ENCODE data around the gene SLC27A6. TPM values are rescaled to one million over a fixed set of nuclear protein-coding genes. Genes with fewer than 3 reads are reported as not detected.

Gene SLC27A6
- total RNA-seq, 1 experiment from 2014 or later: not detected

DNA sequence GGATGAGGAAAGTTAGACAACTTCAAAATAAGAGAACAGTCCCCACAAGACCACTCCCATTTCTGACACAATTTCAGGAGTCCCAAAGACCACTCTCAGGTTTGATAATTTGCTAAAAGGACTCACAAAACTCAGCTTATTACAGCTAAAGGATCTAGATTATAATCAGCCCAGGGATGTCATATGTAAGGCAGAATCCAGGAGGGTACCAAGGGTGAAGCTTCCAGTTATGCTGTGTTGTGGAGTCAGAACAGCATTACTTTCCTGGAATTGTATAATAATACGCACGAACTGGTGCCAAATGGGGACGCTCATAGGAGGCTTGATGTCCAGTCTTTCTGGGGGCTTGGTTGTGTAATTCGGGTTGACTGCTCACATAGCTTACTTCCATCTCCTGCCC is 55.4 kb downstream of the SLC27A6 start:
- ChIA-PET POLR2A (no interaction called here), CTCF (no interaction called here)
- TF ChIP-seq, protein P1, sequence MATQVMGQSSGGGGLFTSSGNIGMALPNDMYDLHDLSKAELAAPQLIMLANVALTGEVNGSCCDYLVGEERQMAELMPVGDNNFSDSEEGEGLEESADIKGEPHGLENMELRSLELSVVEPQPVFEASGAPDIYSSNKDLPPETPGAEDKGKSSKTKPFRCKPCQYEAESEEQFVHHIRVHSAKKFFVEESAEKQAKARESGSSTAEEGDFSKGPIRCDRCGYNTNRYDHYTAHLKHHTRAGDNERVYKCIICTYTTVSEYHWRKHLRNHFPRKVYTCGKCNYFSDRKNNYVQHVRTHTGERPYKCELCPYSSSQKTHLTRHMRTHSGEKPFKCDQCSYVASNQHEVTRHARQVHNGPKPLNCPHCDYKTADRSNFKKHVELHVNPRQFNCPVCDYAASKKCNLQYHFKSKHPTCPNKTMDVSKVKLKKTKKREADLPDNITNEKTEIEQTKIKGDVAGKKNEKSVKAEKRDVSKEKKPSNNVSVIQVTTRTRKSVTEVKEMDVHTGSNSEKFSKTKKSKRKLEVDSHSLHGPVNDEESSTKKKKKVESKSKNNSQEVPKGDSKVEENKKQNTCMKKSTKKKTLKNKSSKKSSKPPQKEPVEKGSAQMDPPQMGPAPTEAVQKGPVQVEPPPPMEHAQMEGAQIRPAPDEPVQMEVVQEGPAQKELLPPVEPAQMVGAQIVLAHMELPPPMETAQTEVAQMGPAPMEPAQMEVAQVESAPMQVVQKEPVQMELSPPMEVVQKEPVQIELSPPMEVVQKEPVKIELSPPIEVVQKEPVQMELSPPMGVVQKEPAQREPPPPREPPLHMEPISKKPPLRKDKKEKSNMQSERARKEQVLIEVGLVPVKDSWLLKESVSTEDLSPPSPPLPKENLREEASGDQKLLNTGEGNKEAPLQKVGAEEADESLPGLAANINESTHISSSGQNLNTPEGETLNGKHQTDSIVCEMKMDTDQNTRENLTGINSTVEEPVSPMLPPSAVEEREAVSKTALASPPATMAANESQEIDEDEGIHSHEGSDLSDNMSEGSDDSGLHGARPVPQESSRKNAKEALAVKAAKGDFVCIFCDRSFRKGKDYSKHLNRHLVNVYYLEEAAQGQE (IDR thresholded peaks at IDR 0.05; ENCODE audit: insufficient read depth in 1 of 2, low read depth in 2 of 2, low read length in 1 of 2): no peak
- TF ChIP-seq SIN3A (IDR thresholded peaks at IDR 0.05; ENCODE audit: borderline replicate concordance, insufficient read depth, low read depth, low read length) (no peak), TCF7L2 (IDR thresholded peaks at IDR 0.05; ENCODE audit: low read depth, low read length) (no peak), POLR2AphosphoS5 (IDR thresholded peaks at IDR 0.05; ENCODE audit: low read depth, low read length) (no peak)
- TF ChIP-seq, protein P2, sequence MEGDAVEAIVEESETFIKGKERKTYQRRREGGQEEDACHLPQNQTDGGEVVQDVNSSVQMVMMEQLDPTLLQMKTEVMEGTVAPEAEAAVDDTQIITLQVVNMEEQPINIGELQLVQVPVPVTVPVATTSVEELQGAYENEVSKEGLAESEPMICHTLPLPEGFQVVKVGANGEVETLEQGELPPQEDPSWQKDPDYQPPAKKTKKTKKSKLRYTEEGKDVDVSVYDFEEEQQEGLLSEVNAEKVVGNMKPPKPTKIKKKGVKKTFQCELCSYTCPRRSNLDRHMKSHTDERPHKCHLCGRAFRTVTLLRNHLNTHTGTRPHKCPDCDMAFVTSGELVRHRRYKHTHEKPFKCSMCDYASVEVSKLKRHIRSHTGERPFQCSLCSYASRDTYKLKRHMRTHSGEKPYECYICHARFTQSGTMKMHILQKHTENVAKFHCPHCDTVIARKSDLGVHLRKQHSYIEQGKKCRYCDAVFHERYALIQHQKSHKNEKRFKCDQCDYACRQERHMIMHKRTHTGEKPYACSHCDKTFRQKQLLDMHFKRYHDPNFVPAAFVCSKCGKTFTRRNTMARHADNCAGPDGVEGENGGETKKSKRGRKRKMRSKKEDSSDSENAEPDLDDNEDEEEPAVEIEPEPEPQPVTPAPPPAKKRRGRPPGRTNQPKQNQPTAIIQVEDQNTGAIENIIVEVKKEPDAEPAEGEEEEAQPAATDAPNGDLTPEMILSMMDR (IDR thresholded peaks at IDR 0.05): no peak
- no peak for ATAC-seq
- no peak for DNase-seq (ENCODE audit: low read depth, low spot score)
- Histone ChIP-seq H3K36me3 (ENCODE audit: control insufficient read depth, insufficient read depth, low read length) (no peaks in the 10 kb centered on the region), H3K27ac (ENCODE audit: low read length) (no peak overlapping the region), H3K27me3 (ENCODE audit: control insufficient read depth, insufficient read depth, low read length) (no peaks in the 10 kb centered on the region), H3K4me1 (ENCODE audit: control insufficient read depth, insufficient read depth, low read length) (no peaks in the 10 kb centered on the region), H3K4me3 (ENCODE audit: low read depth in 2 of 2, low read length in 2 of 2) (no peak overlapping the region), H3K9me3 (ENCODE audit: control insufficient read depth, insufficient read depth, low read depth, low read length) (no peaks in the 10 kb centered on the region)
- no TSS peak for BruUV-seq (replicated peaks)
- intact Hi-C loops (cut with micrococcal nuclease; ENCODE audit: unreplicated experiment): no loop called here
- in situ Hi-C loops (cut with HindIII; ENCODE audit: low pct_unique_long_range_greater_than_20kb, low sequenced_read_pairs): no loop called here

DNA sequence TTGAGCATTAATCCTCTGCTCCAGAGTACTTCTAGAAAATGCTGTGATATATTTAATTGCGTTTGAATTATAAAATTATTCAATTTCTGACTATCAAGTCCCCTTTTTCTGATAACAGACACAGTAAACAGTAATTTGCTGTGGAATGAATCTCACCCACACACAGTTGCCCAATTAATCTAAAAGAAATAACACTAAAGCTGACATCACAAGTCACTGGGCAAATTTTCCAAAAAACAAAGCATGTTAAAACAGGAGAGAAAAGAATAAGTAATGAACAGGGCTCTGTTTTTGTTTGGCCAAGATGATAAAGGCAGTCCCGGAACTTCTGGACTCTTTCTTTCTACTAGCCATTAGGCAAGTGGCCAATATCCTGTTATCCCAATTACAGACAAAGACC is 56.5 kb downstream of the SLC27A6 start:
- no TSS peak for BruUV-seq (replicated peaks)
- CTCF ChIA-PET: no interaction called here
- DNase-seq (ENCODE audit: low read depth, low spot score) (no peak), ATAC-seq (no peak)
- POLR2A ChIA-PET: no interaction called here
- intact Hi-C loops (cut with micrococcal nuclease; ENCODE audit: unreplicated experiment) (no loop called here), in situ Hi-C loops (cut with HindIII; ENCODE audit: low pct_unique_long_range_greater_than_20kb, low sequenced_read_pairs) (no loop called here)
- Histone ChIP-seq H3K4me1 (ENCODE audit: control insufficient read depth, insufficient read depth, low read length) (no peaks in the 10 kb centered on the region), H3K36me3 (ENCODE audit: control insufficient read depth, insufficient read depth, low read length) (no peaks in the 10 kb centered on the region), H3K27me3 (ENCODE audit: control insufficient read depth, insufficient read depth, low read length) (no peaks in the 10 kb centered on the region), H3K27ac (ENCODE audit: low read length) (no peak overlapping the region), H3K4me3 (ENCODE audit: low read depth in 2 of 2, low read length in 2 of 2) (no peak overlapping the region), H3K9me3 (ENCODE audit: control insufficient read depth, insufficient read depth, low read depth, low read length) (no peaks in the 10 kb centered on the region)
- no peak for TF ChIP-seq SIN3A (IDR thresholded peaks at IDR 0.05; ENCODE audit: borderline replicate concordance, insufficient read depth, low read depth, low read length)
- TF ChIP-seq TCF7L2 (IDR thresholded peaks at IDR 0.05; ENCODE audit: low read depth, low read length): no peak
- TF ChIP-seq, protein P1 (IDR thresholded peaks at IDR 0.05; ENCODE audit: insufficient read depth in 1 of 2, low read depth in 2 of 2, low read length in 1 of 2): no peak
- TF ChIP-seq POLR2AphosphoS5 (IDR thresholded peaks at IDR 0.05; ENCODE audit: low read depth, low read length): no peak
- TF ChIP-seq, protein P2 (IDR thresholded peaks at IDR 0.05): no peak
